GM10266 (cell line): Measurements from ENCODE around the gene TRABD.
A peak's percentile ranks its signal among the peaks of the same experiment; 100 is the strongest.

ENCODE experiments used
- DNase-seq: peaks from one replicate; pipeline ENCODE4 v3.0.0; 2012; ENCODE audit errors: extremely low spot score
- CTCF ChIP-seq: IDR thresholded peaks from 2 replicates; pipeline ENCODE4 v1.5.1; 2012; ENCODE audit warnings: mild to moderate bottlenecking, low read depth; ENCODE audit not compliant: control insufficient read depth, insufficient read depth; ENCODE audit errors: missing control alignments

TRABD gene

GRCh38 chr22:50169181-50169759, 16.4 kb upstream of the TRABD start:
- no peak for TF ChIP-seq CTCF
- DNase-seq = no peak

GRCh38 chr22:50169774-50170341, 15.9 kb upstream of the TRABD start:
- TF ChIP-seq CTCF = peak; percentile 16
- DNase-seq = peak; percentile 75

- no peak for DNase-seq
- no peak for TF ChIP-seq CTCF
Measured at GRCh38 chr22:50170453-50171318, 15.0 kb upstream of the TRABD start, which contains the start of gene PANX2. Gene PANX2, plus strand, starts transcription at chr22:50170731. Its CDS starts 0 bp downstream, at chr22:50170731.

- no peak for TF ChIP-seq CTCF
- DNase-seq = no peak
Measured at GRCh38 chr22:50171319-50171964, 14.3 kb upstream of the TRABD start.

GRCh38 chr22:50171965-50172421, 13.7 kb upstream of the TRABD start:
- no peak for TF ChIP-seq CTCF
- no peak for DNase-seq

GRCh38 chr22:50173311-50173982, 12.3 kb upstream of the TRABD start:
- DNase-seq = peak; percentile 77
- TF ChIP-seq CTCF = no peak
